HEK293T (cell line): Measurements from ENCODE around the gene PIK3AP1.

Experiments used
- ARNT ChIP-seq: fragments of 450-650 bp; IDR thresholded peaks from 2 replicates; pipeline ENCODE4 v1.6.1; 2017; ENCODE audit warnings: mild to moderate bottlenecking
- BHLHE40 ChIP-seq: fragments of 450-650 bp; IDR thresholded peaks from 2 replicates; pipeline ENCODE4 v1.6.1; 2016; ENCODE audit warnings: mild to moderate bottlenecking, moderate library complexity, borderline replicate concordance
- CTBP1 ChIP-seq: fragments of 450-650 bp; IDR thresholded peaks from 2 replicates; pipeline ENCODE4 v1.6.1; 2016; ENCODE audit warnings: borderline replicate concordance
- ELF4 ChIP-seq: fragments of 450-650 bp; IDR thresholded peaks from 2 replicates; pipeline ENCODE4 v1.6.1; 2017; ENCODE audit warnings: antibody characterized with exemption
- FOXA1 ChIP-seq: fragments of 450-650 bp; IDR thresholded peaks from 2 replicates; pipeline ENCODE4 v1.6.1; 2016; ENCODE audit warnings: mild to moderate bottlenecking
- FOXK2 ChIP-seq: fragments of 450-650 bp; IDR thresholded peaks from 2 replicates; pipeline ENCODE4 v1.6.1; 2016; ENCODE audit warnings: mild to moderate bottlenecking
- FOXM1 ChIP-seq: fragments of 450-650 bp; IDR thresholded peaks from 2 replicates; pipeline ENCODE4 v1.6.1; 2017; ENCODE audit warnings: mild to moderate bottlenecking, borderline replicate concordance
- HDGF ChIP-seq: fragments of 450-650 bp; IDR thresholded peaks from 2 replicates; pipeline ENCODE4 v1.6.1; 2017; ENCODE audit warnings: antibody characterized with exemption, borderline replicate concordance
- NFRKB ChIP-seq: fragments of 450-650 bp; IDR thresholded peaks from 2 replicates; pipeline ENCODE4 v1.6.1; 2016; ENCODE audit warnings: mild to moderate bottlenecking, moderate library complexity
- PKNOX1 ChIP-seq: fragments of 450-650 bp; IDR thresholded peaks from 2 replicates; pipeline ENCODE4 v1.6.1; 2016
- SP1 ChIP-seq: fragments of 450-650 bp; IDR thresholded peaks from 2 replicates; pipeline ENCODE4 v1.6.1; 2017
- SUZ12 ChIP-seq: fragments of 450-650 bp; IDR thresholded peaks from 2 replicates; pipeline ENCODE4 v1.6.1; 2016; ENCODE audit warnings: mild to moderate bottlenecking
- TARDBP ChIP-seq: fragments of 450-650 bp; IDR thresholded peaks from 2 replicates; pipeline ENCODE4 v1.6.1; 2016
- ZNF384 ChIP-seq: fragments of 450-650 bp; IDR thresholded peaks from 2 replicates; pipeline ENCODE4 v1.6.1; 2016

- TF ChIP-seq HDGF, result no peak
- no peak for TF ChIP-seq SUZ12
- TF ChIP-seq FOXM1, result no peak
- TF ChIP-seq ELF4, result no peak
- no peak for TF ChIP-seq CTBP1
- no peak for TF ChIP-seq ZNF384
- no peak for TF ChIP-seq TARDBP
- no peak for TF ChIP-seq FOXA1
- no peak for TF ChIP-seq BHLHE40
- TF ChIP-seq SP1, result no peak
- TF ChIP-seq ARNT, result no peak
- no peak for TF ChIP-seq FOXK2
- TF ChIP-seq NFRKB, result no peak
- no peak for TF ChIP-seq PKNOX1
Measured at GRCh38 chr10:96745950-96746349, 25.6 kb upstream of the PIK3AP1 start.
